SK-N-SH treated with all-trans-retinoic acid at 6 μM for 48 hours (cell line): ENCODE results near the gene ESYT2.

ENCODE experiments used
- ARNTL ChIP-seq: fragments of 450-650 bp; formaldehyde crosslinking; IDR thresholded peaks from 2 replicates; pipeline ENCODE4 v1.5.0; 2020; ENCODE audit warnings: low read depth, mild to moderate bottlenecking, moderate library complexity, borderline replicate concordance
- CSDC2 ChIP-seq: fragments of 250-450 bp; sonication (Bioruptor Pico); IDR thresholded peaks from 2 replicates; pipeline ENCODE4 v1.5.0; 2020; ENCODE audit warnings: mild to moderate bottlenecking, moderate library complexity
- CSRNP3 ChIP-seq: fragments of 250-450 bp; sonication (Bioruptor Pico); IDR thresholded peaks from 2 replicates; pipeline ENCODE4 v1.5.1; 2021; ENCODE audit warnings: mild to moderate bottlenecking, moderate library complexity
- GLIS3 ChIP-seq: fragments of 250-450 bp; sonication (Bioruptor Pico); IDR thresholded peaks from 2 replicates; pipeline ENCODE4 v1.5.0; 2020; ENCODE audit warnings: mild to moderate bottlenecking, moderate library complexity
- PATZ1 ChIP-seq: fragments of 250-450 bp; sonication (Bioruptor Pico); IDR thresholded peaks from 2 replicates; pipeline ENCODE4 v1.8.0; 2020; ENCODE audit warnings: mild to moderate bottlenecking, moderate library complexity, borderline replicate concordance
- POU6F1 ChIP-seq: fragments of 250-450 bp; sonication (Bioruptor Pico); IDR thresholded peaks from 2 replicates; pipeline ENCODE4 v1.8.0; 2021; ENCODE audit warnings: low read depth, mild to moderate bottlenecking, moderate library complexity, borderline replicate concordance
- TSHZ2 ChIP-seq: fragments of 250-450 bp; sonication (Bioruptor Pico); IDR thresholded peaks from 2 replicates; pipeline ENCODE4 v1.5.0; 2020; ENCODE audit warnings: mild to moderate bottlenecking, moderate library complexity
- ZFP3 ChIP-seq: fragments of 250-450 bp; sonication (Bioruptor Pico); IDR thresholded peaks from 2 replicates; pipeline ENCODE4 v1.5.0; 2020; ENCODE audit warnings: mild to moderate bottlenecking, moderate library complexity
- ZFP30 ChIP-seq: fragments of 450-650 bp; formaldehyde crosslinking; IDR thresholded peaks from 2 replicates; pipeline ENCODE4 v1.5.0; 2022; ENCODE audit warnings: mild to moderate bottlenecking, moderate library complexity

GRCh38 chr7:158829342-158830210, at the start of gene ESYT2:
- TF ChIP-seq POU6F1 (CRISPR knock-in tag) (no peak), ZFP30 (peak; percentile 23; the same call in 1 of the 2 replicates), TSHZ2 (CRISPR knock-in tag) (peak; percentile 75), CSDC2 (peak; percentile 67; the same call in 1 of the 2 replicates), GLIS3 (CRISPR knock-in tag) (peak; percentile 70; the same call in 1 of the 2 replicates), ZFP3 (CRISPR knock-in tag) (0 out of 2 replicates have a peak, but pooled peaks have one; percentile 62), PATZ1 (no peak; the same call in 1 of the 2 replicates), CSRNP3 (CRISPR knock-in tag) (no peak), ARNTL (CRISPR knock-in tag) (no peak)
